HG03521 (cell line): ENCODE data around the gene TBC1D14.

Experiments
- ATAC-seq: cut with Tn5 transposase; IDR thresholded peaks from one replicate; pipeline ENCODE4 v1.9.1; 2021; ENCODE audit warnings: mild to moderate bottlenecking, moderate library complexity; ENCODE audit not compliant: unreplicated experiment

The TBC1D14 gene

GRCh38 chr4:6991771-6992557, 82.3 kb downstream of the TBC1D14 start:
- ATAC-seq: no peak

GRCh38 chr4:6992728-6993677, 83.4 kb downstream of the TBC1D14 start:
- ATAC-seq: no peak

- no peak for ATAC-seq
Measured at GRCh38 chr4:6996481-6996880, 86.9 kb downstream of the TBC1D14 start.

GRCh38 chr4:6999172-7000086, 89.8 kb downstream of the TBC1D14 start:
- ATAC-seq: no peak

GRCh38 chr4:7000421-7001176, 91.0 kb downstream of the TBC1D14 start:
- ATAC-seq: no peak

- ATAC-seq: no peak
Measured at GRCh38 chr4:7001271-7001670, 91.6 kb downstream of the TBC1D14 start.

GRCh38 chr4:7002336-7002735, 92.7 kb downstream of the TBC1D14 start:
- ATAC-seq: no peak

GRCh38 chr4:7003176-7003878, 93.7 kb downstream of the TBC1D14 start:
- ATAC-seq: no peak

GRCh38 chr4:7003879-7004240, 94.2 kb downstream of the TBC1D14 start:
- ATAC-seq: no peak

- no peak for ATAC-seq
Measured at GRCh38 chr4:7004331-7004730, 94.7 kb downstream of the TBC1D14 start.

- no peak for ATAC-seq
Measured at GRCh38 chr4:7005571-7005970, 95.9 kb downstream of the TBC1D14 start.

GRCh38 chr4:7006411-7006810, 96.8 kb downstream of the TBC1D14 start:
- no peak for ATAC-seq

GRCh38 chr4:7007142-7007907, 97.7 kb downstream of the TBC1D14 start:
- no peak for ATAC-seq

GRCh38 chr4:7007944-7008343, 98.3 kb downstream of the TBC1D14 start:
- no peak for ATAC-seq

GRCh38 chr4:7009564-7009963, 99.9 kb downstream of the TBC1D14 start:
- no peak for ATAC-seq

- ATAC-seq: no peak
Measured at GRCh38 chr4:7013175-7013574, 103.5 kb downstream of the TBC1D14 start.

GRCh38 chr4:7014815-7015214, 105.2 kb downstream of the TBC1D14 start:
- no peak for ATAC-seq

GRCh38 chr4:7015383-7016035, 105.9 kb downstream of the TBC1D14 start:
- no peak for ATAC-seq
